Brain microvascular endothelial cell (primary cell): ENCODE results near the gene ZBTB37.

Experiments used
- DNase-seq: peaks from one replicate; pipeline ENCODE4 v3.0.0-alpha.2; 2020
- H3K27ac ChIP-seq: fragments of 250-450 bp; sonication (Bioruptor Pico); 2 replicates; pipeline ENCODE4 v1.5.1; 2020; ENCODE audit warnings: mild to moderate bottlenecking, moderate library complexity
- H3K27me3 ChIP-seq: fragments of 250-450 bp; sonication (Bioruptor Pico); replicated peaks from 2 replicates; pipeline ENCODE4 v1.5.1; 2020; ENCODE audit warnings: mild to moderate bottlenecking
- H3K36me3 ChIP-seq: fragments of 250-450 bp; sonication (Bioruptor Pico); replicated peaks from 2 replicates; pipeline ENCODE4 v1.5.1; 2020; ENCODE audit warnings: mild to moderate bottlenecking
- H3K4me3 ChIP-seq: 2 replicates; pipeline ENCODE4 v1.5.1; 2011; ENCODE audit warnings: low read depth, mild to moderate bottlenecking, control low read depth, low read length, moderate library complexity
- in situ Hi-C: cut with HindIII; loops from 2 replicates; pipeline ENCODE4 v1.10.0; 2017; ENCODE audit warnings: low sequenced_read_pairs, low pct_ligation_motif_present
- TF ChIP-seq, protein P1 (sequence below): IDR thresholded peaks from 2 replicates; pipeline ENCODE4 v1.5.1; 2011; ENCODE audit warnings: low read depth, mild to moderate bottlenecking, moderate library complexity, low read length, control low read depth, inconsistent platforms; ENCODE audit errors: missing control alignments

ZBTB37 gene

DNA sequence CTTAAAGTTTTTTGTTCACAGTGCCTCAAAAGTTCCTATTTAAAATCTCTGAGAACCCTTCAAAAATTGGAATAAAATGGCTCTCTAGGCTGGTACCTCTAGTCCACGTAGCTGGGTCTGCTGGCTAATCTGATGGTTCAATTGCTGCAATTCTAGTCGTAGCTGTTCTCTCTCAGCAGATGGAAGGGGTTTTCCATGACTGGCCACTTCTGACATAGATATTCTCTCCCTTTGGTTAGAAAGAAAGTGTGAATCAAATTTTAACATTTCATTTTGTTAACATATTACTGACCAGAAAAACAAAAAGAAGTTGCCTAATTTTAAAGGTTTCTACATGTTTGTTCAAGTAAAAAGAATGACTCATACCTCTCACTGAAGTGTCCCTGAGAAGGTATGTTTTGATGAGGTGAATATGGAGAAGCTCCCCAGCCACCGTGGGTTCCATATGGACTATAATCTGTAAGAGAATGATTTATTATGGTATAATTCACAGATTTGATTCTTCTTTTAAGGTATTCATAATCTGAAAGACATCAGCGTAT, 78.3 kb downstream of the ZBTB37 start:
- TF ChIP-seq, protein P1, sequence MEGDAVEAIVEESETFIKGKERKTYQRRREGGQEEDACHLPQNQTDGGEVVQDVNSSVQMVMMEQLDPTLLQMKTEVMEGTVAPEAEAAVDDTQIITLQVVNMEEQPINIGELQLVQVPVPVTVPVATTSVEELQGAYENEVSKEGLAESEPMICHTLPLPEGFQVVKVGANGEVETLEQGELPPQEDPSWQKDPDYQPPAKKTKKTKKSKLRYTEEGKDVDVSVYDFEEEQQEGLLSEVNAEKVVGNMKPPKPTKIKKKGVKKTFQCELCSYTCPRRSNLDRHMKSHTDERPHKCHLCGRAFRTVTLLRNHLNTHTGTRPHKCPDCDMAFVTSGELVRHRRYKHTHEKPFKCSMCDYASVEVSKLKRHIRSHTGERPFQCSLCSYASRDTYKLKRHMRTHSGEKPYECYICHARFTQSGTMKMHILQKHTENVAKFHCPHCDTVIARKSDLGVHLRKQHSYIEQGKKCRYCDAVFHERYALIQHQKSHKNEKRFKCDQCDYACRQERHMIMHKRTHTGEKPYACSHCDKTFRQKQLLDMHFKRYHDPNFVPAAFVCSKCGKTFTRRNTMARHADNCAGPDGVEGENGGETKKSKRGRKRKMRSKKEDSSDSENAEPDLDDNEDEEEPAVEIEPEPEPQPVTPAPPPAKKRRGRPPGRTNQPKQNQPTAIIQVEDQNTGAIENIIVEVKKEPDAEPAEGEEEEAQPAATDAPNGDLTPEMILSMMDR, result no peak
- in situ Hi-C loops, result no loop called here
- DNase-seq, result no peak
- Histone ChIP-seq H3K4me3 (no peak overlapping the region), H3K27ac (no peak overlapping the region), H3K27me3 (no peaks in the 10 kb centered on the region), H3K36me3 (peaks cover 50% of the 10 kb centered on the region)

DNA sequence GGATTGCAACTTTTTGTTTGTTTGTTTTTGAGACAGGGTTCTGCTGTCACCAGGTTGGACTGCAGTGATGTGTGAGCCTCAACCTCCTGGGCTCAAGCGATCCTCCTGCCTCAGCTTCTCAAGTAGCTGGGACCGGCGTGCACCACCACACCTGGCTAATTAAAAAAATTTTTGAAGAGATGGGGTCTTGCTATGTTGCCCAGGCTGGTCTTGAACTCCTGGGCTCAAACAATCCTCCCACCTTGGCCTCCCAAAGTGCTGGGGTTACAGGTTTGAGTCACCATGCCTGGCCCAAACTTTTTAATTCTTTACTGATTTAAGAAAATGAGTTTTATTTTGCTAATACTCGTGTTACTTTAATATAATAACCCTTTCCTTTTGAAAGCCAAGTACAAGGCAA, 80.4 kb downstream of the ZBTB37 start:
- no peak for DNase-seq
- no peak overlapping the region for H3K27ac ChIP-seq
- in situ Hi-C loops, result no loop called here
- no peaks in the 10 kb centered on the region for H3K27me3 ChIP-seq
- H3K4me3 ChIP-seq, result no peak overlapping the region
- H3K36me3 ChIP-seq, result peaks cover 53% of the 10 kb centered on the region
- TF ChIP-seq, protein P1, result no peak
